ENCODE data around the gene ASTN2. TPM values are rescaled to one million over a fixed set of nuclear protein-coding genes. Genes with fewer than 3 reads are reported as not detected.

Gene ASTN2
- total RNA-seq, 1 experiment from 2014 or later = 4.8 TPM

DNA sequence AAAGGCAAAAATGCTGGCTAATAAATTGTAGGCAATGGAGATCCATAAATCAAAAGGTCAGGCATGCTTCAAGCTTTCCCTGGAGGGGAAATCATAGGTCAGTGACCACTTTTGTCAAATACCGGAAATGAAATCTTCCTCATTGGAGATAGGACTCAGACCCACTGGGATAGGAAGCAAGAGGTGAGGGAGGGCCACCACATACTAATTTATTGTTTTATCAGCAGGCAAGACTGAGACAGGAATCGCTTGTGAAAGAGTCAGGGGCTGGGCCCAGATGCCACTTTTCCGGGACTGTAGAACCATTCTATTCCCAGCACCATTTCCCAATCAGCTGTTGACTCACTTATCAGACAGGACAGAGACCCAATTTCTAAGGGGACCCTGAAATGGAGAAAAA, 984.0 kb downstream of the ASTN2 start:
- ATAC-seq = no peak
- POLR2A ChIA-PET = no interaction called here
- Histone ChIP-seq H4K20me1 (ENCODE audit: insufficient read depth) (no peaks in the 10 kb centered on the region), H3K79me2 (ENCODE audit: insufficient read depth, low read length) (no peaks in the 10 kb centered on the region), H3K27me3 (ENCODE audit: insufficient read depth, low read length) (no peaks in the 10 kb centered on the region), H3K9ac (ENCODE audit: low read length) (no peak overlapping the region), H2AFZ (ENCODE audit: low read depth, low read length, poor library complexity, severe bottlenecking) (no peak overlapping the region), H3K4me3 (replicated peaks in 1 of 2; ENCODE audit: low read depth in 1 of 2, low read length in 2 of 2) (no peak overlapping the region), H3K4me1 (ENCODE audit: control insufficient read depth in 1 of 2, insufficient read depth in 2 of 2, low read length in 2 of 2) (no peaks in the 10 kb centered on the region), H3K36me3 (ENCODE audit: control insufficient read depth in 1 of 2, insufficient read depth in 2 of 2, low read length in 2 of 2) (no peaks in the 10 kb centered on the region), H3K27ac (ENCODE audit: low read depth, low read length) (no peak overlapping the region), H3K4me2 (ENCODE audit: low read length) (no peak overlapping the region), H3K9me3 (ENCODE audit: control insufficient read depth in 1 of 2, insufficient read depth in 1 of 2, low read depth in 1 of 2, low read length in 2 of 2) (no peaks in the 10 kb centered on the region), H3K9me2 (ENCODE audit: insufficient read depth) (no peaks in the 10 kb centered on the region)
- intact Hi-C loops (cut with micrococcal nuclease) = no loop called here
- DNase-seq (ENCODE audit: low read depth, low spot score) = no peak
- BruUV-seq (replicated peaks) = no TSS peak
- no peak for TF ChIP-seq YY1 (IDR thresholded peaks at IDR 0.05; ENCODE audit: extremely low read depth, insufficient replicate concordance, low read depth, low read length)
- no peak for TF ChIP-seq POLR2AphosphoS5 (IDR thresholded peaks at IDR 0.05; ENCODE audit: low read depth, low read length)
- CTCF ChIA-PET = no interaction called here
- RAD21 ChIA-PET (ENCODE audit: low non-redundant PET in 1 of 2, low total read pairs in 2 of 2, uncharacterized antibody in 2 of 2, unreplicated experiment in 2 of 2) = no interaction called here

DNA sequence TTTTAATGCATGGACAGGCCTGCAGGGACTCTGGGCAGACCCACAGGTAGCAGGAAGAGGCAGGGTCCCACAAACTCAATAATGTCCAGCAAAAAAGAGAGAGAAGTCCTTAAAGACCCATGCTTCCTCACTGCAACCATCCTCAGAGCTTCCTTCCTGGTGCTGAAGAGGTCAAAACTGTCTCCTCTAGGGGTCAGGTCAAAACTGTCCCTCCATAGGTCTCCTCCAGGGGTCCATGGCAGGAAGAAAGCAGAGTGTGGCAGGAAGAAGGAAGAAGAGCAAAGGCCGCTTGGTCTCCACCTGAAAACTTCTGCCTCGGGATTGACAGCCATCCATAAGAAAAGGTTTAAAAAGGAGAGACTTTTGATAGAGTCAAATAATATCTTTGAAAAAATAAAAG, 989.6 kb downstream of the ASTN2 start:
- Histone ChIP-seq H3K79me2 (ENCODE audit: insufficient read depth, low read length) (no peaks in the 10 kb centered on the region), H3K27ac (ENCODE audit: low read depth, low read length) (no peak overlapping the region), H3K9ac (ENCODE audit: low read length) (no peak overlapping the region), H3K36me3 (ENCODE audit: control insufficient read depth in 1 of 2, insufficient read depth in 2 of 2, low read length in 2 of 2) (no peaks in the 10 kb centered on the region), H4K20me1 (ENCODE audit: insufficient read depth) (no peaks in the 10 kb centered on the region), H2AFZ (ENCODE audit: low read depth, low read length, poor library complexity, severe bottlenecking) (no peak overlapping the region), H3K4me1 (ENCODE audit: control insufficient read depth in 1 of 2, insufficient read depth in 2 of 2, low read length in 2 of 2) (no peaks in the 10 kb centered on the region), H3K9me2 (ENCODE audit: insufficient read depth) (no peaks in the 10 kb centered on the region), H3K4me3 (replicated peaks in 1 of 2; ENCODE audit: low read depth in 1 of 2, low read length in 2 of 2) (no peak overlapping the region), H3K9me3 (ENCODE audit: control insufficient read depth in 1 of 2, insufficient read depth in 1 of 2, low read depth in 1 of 2, low read length in 2 of 2) (no peaks in the 10 kb centered on the region), H3K27me3 (ENCODE audit: insufficient read depth, low read length) (no peaks in the 10 kb centered on the region), H3K4me2 (ENCODE audit: low read length) (no peak overlapping the region)
- no peak for ATAC-seq
- TF ChIP-seq CEBPB (IDR thresholded peaks at IDR 0.05; ENCODE audit: low read depth) (no peak), SP1 (IDR thresholded peaks at IDR 0.05; ENCODE audit: low read depth) (no peak), POLR2A (IDR thresholded peaks at IDR 0.05; ENCODE audit: borderline replicate concordance, extremely low read depth, insufficient read depth, insufficient read length) (no peak), EGR1 (IDR thresholded peaks at IDR 0.05; ENCODE audit: low read depth) (no peak), RAD21 (IDR thresholded peaks at IDR 0.05; ENCODE audit: low read depth) (no peak), ZFX (IDR thresholded peaks at IDR 0.05) (no peak), ELF1 (IDR thresholded peaks at IDR 0.05; ENCODE audit: borderline replicate concordance, low read depth) (no peak), ZNF274 (IDR thresholded peaks at IDR 0.05; ENCODE audit: low read depth, low read length) (no peak), YY1 (IDR thresholded peaks at IDR 0.05; ENCODE audit: extremely low read depth, insufficient replicate concordance, low read depth, low read length) (no peak), EZH2phosphoT487 (IDR thresholded peaks at IDR 0.05; ENCODE audit: borderline replicate concordance) (no peak), FOSL1 (IDR thresholded peaks at IDR 0.05; ENCODE audit: low read depth) (no peak), SIN3A (IDR thresholded peaks at IDR 0.05; ENCODE audit: low read depth) (no peak), POLR2AphosphoS5 (IDR thresholded peaks at IDR 0.05; ENCODE audit: low read depth, low read length) (no peak)
- TF ChIP-seq, protein P1, sequence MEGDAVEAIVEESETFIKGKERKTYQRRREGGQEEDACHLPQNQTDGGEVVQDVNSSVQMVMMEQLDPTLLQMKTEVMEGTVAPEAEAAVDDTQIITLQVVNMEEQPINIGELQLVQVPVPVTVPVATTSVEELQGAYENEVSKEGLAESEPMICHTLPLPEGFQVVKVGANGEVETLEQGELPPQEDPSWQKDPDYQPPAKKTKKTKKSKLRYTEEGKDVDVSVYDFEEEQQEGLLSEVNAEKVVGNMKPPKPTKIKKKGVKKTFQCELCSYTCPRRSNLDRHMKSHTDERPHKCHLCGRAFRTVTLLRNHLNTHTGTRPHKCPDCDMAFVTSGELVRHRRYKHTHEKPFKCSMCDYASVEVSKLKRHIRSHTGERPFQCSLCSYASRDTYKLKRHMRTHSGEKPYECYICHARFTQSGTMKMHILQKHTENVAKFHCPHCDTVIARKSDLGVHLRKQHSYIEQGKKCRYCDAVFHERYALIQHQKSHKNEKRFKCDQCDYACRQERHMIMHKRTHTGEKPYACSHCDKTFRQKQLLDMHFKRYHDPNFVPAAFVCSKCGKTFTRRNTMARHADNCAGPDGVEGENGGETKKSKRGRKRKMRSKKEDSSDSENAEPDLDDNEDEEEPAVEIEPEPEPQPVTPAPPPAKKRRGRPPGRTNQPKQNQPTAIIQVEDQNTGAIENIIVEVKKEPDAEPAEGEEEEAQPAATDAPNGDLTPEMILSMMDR (IDR thresholded peaks at IDR 0.05 in 2 of 3, conservative IDR thresholded peaks at IDR 0.05 in 1 of 3; ENCODE audit: borderline replicate concordance in 1 of 3, insufficient read depth in 1 of 3, low read depth in 2 of 3, low read length in 2 of 3) = no peak
- TF ChIP-seq, protein P2, sequence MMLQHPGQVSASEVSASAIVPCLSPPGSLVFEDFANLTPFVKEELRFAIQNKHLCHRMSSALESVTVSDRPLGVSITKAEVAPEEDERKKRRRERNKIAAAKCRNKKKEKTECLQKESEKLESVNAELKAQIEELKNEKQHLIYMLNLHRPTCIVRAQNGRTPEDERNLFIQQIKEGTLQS (IDR thresholded peaks at IDR 0.05) = no peak
- CTCF ChIA-PET = no interaction called here
- intact Hi-C loops (cut with micrococcal nuclease) = no loop called here
- DNase-seq (ENCODE audit: low read depth, low spot score) = no peak
- RAD21 ChIA-PET (ENCODE audit: low non-redundant PET in 1 of 2, low total read pairs in 2 of 2, uncharacterized antibody in 2 of 2, unreplicated experiment in 2 of 2) = no interaction called here
- no TSS peak for BruUV-seq (replicated peaks)
- POLR2A ChIA-PET = no interaction called here
